Right forelimb (tissue), 1 donor: Measurements from ENCODE around the gene TMEM17.

Source experiments
- DNase-seq: peaks from one replicate; pipeline ENCODE4 v3.0.0-alpha.2; 2018

The TMEM17 gene

GRCh38 chr2:62506421-62506750, 391 bp upstream of the TMEM17 start:
- DNase-seq = no peak

DNA sequence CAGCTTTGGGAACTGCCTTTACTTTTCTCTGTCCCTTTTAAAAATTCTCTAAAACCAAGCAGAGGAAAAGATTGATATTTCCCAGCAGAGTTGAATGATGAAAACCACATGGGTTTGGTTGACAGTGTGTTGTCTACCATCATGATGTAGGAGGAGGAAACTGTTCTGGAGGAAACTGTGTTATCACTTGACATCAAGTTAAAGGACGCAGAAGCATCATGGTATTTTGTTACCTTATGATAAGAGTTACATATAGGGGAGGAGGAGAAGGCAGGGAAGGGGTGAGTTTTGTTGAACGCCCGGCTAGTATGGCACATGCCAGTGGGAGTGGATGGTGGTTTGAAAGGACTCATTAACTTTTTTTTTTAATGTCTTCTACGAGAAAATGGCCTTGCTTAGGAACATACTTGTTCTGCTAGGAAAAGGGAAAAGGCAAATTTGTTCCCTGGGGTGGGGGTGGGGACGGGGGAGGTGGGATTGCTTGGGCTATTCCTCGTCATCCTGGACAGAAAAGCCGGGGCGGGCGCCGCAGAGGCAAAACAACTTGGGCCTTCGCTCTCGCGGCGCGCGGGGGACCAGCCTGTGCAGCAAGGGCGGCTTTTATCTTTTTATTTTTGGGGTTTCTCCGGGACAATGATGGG, 766 bp downstream of the TMEM17 start:
- DNase-seq = no peak

GRCh38 chr2:62504657-62505056, 1.3 kb downstream of the TMEM17 start:
- DNase-seq = no peak

- no peak for DNase-seq
These were observed 4.0 kb downstream of the TMEM17 start for GRCh38 chr2:62501794-62502500.

GRCh38 chr2:62501069-62501468, 4.9 kb downstream of the TMEM17 start:
- DNase-seq = no peak

GRCh38 chr2:62499430-62500060, 6.5 kb downstream of the TMEM17 start:
- DNase-seq = no peak

- no peak for DNase-seq
These were observed 7.3 kb downstream of the TMEM17 start for GRCh38 chr2:62498739-62499138.

DNA sequence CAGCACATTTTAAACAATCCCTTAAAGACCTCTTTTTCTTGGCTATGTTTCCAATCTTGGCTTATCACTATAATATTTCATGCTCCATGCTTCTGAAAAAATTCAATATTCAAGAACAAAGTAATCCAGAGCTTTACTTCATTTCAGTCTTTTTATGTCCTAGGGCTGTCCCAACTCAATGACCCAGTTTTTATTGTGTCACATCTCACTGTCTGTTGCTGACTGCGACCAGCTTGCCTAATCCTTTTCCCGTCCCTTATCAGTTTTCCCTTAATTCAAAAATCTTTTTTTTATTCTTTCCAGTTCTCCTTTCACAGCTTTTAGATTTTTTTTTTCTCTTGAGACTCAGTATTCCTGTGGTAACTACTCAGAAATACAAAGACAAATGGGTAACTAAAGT, 10.2 kb downstream of the TMEM17 start:
- DNase-seq = no peak

DNA sequence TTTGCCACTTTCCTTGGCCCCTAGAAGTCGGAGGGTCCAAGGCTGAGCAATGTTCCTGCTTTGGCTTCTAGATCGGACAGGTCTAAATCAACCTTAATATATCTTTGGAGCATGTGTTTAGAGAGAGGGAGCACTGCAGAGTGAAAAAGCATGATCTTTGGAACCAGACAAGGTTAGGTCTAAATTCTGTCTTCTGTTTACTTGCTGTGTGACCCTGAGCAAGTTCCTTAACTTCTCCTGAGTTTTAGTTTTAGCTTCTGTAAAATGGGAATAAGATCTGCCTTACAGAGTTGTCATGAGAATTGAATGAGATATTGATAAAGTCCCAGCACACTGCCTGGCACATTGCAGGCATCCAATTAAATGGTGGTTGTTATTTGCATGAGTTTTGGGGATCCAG, 13.9 kb downstream of the TMEM17 start:
- no peak for DNase-seq

GRCh38 chr2:62489702-62490101, 16.3 kb downstream of the TMEM17 start:
- DNase-seq = no peak

GRCh38 chr2:62489162-62489561, 16.8 kb downstream of the TMEM17 start:
- DNase-seq = no peak

DNA sequence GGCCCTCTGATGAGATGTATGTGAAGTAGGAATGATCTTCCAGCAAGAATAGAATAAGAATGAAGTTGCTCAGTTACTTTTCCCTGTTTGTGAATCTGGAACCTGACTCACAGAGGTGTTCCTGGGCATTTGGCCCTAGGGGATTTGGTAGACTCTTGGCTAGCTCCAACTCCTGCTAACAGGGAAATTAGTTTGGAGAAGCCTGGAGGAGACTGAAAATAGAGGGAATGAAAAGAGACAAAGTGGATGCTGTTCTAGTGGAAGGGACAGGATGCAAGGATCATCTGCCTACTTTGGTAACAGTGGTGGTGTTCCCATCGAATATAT, 19.6 kb downstream of the TMEM17 start:
- no peak for DNase-seq

- peak; percentile 50 for DNase-seq
These were observed 20.1 kb downstream of the TMEM17 start for GRCh38 chr2:62485761-62486438.

DNA sequence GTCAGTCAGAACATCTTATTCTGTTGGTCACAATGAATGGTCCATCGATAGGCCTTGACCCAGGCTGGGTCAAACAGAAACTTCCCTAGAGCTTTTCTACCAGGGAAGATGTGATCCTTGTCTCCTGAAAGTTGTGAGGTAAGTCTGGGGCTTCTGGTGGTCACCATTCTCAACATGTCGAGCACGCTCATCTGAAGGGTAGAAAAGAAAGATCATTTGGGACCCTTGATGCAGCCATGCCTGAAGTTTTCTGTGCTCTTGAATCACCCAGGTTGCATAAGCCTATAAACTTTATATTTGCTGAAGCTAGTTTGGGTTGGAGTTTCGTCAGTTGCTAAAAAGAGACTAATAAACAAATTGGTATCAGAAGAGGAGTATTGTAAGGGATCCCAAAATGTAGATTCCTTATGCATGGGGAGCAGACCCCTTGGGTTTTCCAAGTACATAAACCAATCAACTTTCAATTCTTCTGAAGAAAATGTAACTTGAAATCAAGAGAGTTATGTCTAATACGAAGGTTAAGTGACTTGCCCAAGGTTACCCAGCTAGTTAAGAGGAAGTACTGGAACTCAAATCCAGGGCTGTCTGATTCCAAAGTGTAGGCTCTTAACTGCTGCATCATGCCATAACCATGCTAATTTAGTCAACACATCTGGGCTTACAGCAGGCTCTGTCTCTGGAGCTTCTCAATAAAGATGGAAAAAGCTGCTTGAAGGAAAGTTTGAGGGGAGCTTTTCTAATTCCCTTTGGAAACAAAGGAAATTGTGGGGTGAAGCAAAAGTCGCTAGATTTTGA, 23.2 kb downstream of the TMEM17 start:
- DNase-seq = no peak

DNA sequence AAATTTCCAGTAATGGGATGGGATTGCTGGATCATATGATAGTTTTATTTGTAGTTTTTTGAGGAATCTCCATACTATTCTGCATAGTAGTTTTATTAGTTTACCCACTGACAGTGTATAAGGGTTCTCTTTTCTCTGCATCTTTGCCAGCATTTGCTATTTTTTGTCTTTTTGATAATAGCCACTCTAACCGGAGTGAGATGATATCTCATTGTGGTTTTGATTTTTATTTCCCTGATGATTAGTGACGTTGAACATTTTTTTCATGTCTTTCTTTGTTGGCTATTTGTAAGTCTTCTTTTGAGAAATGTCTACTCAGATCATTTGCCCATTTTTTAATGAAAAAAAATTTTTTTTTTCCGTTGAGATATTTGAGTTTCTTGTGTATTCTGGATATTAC, 26.1 kb downstream of the TMEM17 start:
- DNase-seq = no peak

DNA sequence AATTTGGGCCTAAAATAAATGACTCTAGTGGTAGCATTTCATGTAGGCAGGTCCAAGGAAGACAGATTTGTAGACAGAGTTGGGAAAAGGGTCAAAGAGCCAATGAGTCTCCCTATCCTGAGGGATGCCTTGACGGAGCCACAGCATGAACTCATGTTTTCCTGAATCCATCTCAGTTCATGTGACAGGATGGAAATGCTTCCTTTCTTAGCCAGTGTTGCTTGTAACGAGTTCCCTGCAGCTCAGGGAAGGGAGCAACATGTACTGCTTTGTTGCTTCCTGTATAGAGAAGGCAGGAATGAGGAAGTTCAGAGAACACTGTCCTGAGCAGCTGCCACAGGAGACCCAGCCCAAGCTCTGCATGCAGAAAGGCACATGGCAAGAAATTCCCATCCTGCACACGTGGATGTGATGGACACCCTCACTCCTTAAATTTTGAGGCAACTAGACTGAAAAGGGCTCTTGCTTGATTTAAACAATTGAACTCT, 27.9 kb downstream of the TMEM17 start:
- DNase-seq = no peak

DNA sequence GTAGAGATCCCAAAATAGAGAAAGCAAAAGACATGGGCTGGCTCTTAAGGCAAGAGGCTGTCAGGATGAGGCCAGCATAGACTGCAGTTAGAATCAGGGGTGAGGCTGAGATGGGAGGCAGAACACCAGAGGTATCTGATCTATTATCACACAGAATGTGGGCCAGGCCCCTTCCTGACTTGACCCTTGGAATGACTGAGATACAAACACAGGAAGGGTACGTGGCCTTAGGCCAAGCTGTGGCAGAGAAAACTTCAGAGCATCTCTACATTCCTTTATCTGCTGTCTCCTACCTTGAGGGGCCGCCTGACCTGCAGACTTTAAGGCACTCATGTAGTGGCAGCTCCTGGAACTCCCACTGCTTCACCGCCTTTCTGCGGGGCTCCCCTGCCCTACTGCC, 28.4 kb downstream of the TMEM17 start:
- no peak for DNase-seq

- no peak for DNase-seq
These were observed 30.6 kb downstream of the TMEM17 start for GRCh38 chr2:62475172-62476011.

DNA sequence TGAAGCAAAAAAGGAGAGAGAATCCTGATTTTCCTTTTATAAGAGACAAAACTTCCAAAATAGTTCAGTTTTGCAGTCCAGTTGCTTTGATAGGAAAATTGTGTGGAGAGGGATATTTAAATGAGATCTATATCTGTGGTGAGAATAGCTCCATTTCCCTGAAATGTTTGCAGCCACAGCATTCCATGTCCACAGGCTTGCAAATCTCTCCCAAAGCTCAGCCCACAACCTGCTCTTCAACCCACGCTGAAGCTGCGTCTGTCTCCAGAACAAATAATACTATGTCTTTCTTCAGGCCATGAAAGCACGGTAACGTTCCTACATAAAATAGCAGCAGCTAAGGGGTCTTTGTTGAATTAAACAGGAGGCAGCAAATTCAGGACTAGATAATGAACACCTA, 31.8 kb downstream of the TMEM17 start:
- no peak for DNase-seq

GRCh38 chr2:62473246-62473827, 32.7 kb downstream of the TMEM17 start:
- no peak for DNase-seq

GRCh38 chr2:62472312-62472711, 33.7 kb downstream of the TMEM17 start:
- DNase-seq = no peak

DNA sequence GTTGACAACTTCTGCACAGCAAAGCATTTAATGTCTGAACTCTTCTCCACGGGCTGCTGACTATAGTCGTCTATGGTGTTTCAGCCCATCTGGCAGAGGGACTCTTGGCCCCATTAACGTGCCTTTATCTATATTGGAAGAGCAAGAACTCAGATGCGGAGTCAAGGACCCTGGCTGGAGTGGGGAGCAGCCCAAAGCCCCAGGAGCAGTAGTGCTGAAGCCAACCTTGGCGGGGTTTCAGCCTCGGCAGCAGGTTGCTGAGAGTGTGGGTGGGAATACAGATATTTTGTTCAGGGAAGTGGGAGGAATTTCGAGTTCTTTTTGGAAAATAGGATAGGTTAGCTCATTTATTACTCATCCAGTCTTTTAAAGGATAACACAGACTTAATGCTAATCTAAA, 34.2 kb downstream of the TMEM17 start:
- DNase-seq = peak; percentile 78
